HG03432 (cell line): ENCODE data around the gene FIBIN.
"Not testable (repeated sequence)": the region's sequence is repeated elsewhere in the genome, so short reads cannot be mapped to it uniquely, and the experiment has no call there.

ENCODE experiments used
- ATAC-seq: cut with Tn5 transposase; IDR thresholded peaks from one replicate; pipeline ENCODE4 v1.9.1; 2021; ENCODE audit warnings: mild to moderate bottlenecking, moderate library complexity; ENCODE audit not compliant: unreplicated experiment

Gene FIBIN

DNA sequence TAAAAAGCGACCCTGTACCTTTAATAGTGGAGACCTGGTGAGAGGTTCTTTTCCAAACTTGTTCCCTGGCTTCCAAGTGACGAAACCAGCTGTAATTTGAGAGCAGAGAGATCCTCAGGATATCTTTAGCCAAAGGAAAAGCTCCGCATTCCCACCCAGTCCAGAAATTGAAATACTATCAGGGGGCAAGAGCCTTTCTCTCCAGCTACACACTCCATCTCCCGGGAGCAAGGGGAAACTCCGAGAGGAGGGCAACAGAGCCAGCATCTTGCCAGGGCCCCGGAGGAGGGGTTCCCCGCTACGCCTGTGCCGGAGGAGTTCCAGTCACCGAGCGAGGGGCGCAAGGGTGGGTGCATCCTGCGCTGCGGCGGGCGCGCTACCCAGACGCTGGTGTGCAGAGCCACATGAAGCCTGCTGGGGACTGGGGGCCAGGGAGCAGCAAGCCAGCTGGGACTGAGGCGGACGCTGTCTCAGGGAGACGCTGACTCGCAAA, at the start of gene FIBIN:
TSS of gene FIBIN (plus strand) at position 148 of the 493 bp plus-strand sequence. CDS start 415 bp downstream, outside the sequence.
- no peak for ATAC-seq

DNA sequence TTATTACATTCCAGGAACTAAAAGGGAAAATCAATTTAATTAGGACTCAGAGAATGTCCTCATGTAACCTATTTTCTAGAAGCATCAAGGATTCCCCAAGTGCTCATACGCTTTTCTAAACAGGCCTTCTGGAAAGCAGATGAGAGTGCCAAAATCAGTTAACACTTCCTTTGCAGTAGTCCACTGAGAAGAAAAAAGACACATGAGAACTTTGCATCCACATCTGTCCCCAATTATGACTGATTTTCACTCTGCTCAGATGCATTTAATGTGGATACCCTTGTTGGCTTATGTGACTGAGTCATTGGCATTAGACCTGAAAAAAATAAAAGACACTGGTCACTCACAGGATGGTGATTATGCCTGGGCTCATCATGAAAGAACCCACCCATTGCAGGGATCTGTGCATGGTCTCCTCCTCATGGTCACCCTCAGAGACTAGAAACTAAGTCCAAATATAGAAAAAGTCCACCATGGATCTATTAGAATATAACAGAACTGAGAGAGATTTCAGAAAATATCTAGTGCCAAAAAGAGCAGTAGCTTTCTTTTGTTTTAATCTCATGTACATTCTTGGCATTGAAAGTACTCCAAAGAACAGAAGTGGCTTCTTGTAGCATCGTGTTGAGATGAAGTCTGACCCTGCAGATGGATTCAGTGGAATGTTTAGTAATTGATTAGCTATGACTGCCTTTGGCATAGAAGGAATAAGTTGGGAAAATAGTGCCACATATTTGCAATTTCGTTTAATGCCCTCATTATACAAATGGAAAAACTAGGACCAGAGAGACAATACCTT, 48.8 kb upstream of the FIBIN start:
- no peak for ATAC-seq

DNA sequence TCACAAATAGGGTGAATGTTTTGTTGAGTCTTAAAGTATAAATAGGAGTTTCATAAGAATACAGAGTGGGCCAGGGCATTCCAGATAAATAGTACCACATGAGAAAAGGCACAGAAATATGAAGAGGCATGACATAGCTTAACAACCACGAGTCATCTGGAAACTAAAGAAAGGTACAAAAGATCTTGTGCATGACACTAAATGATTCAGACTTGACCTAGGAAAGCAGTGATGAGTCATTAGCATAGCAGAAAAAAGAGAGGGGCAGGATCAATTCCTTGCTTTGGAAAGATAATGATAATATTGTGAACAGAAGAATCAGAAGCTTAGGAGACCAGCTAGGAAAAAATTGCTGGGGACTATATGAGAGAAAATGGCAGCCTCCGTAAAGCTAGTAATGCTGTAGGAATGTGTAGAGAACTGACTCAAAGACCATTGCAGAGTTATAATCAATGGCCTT, 47.6 kb upstream of the FIBIN start:
- no peak for ATAC-seq

- ATAC-seq: no peak
Observed at GRCh38 chr11:26947379-26947844, 46.5 kb upstream of the FIBIN start.

DNA sequence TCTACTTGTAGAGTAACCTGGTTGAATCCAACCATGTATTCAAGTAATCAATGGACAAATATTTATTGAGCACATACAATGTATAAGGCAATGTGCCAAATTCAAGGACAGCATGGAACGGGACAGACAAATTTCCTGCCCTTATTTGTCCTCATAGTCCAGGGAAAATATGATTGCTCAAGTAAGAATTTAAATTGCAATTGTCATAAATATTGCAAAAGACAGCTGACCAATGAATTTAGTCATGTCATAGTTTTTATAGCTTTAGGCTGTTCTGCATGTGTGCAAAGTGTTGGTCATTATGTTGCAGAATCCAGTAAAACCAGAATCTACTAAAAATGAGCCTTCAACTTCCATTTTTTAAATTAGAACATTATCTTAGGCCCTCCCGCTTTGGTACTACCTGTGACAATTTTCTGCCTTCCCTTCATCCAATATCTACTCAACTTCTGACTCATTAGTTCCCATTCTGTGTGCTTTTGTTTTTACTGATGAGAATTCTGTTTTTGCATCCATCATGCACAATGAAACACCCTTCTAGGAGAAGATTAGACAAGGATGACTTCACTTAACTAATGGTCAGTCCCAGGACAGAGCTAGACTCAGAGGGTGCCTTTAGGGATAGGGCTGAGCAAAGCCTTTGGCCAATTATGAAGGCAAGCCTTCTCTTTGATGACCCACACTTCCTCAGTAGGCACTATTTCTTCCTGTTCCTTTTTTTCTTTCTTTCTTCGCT, 45.8 kb upstream of the FIBIN start:
- no peak for ATAC-seq

GRCh38 chr11:26948881-26949280, 45.0 kb upstream of the FIBIN start:
- ATAC-seq: no peak

DNA sequence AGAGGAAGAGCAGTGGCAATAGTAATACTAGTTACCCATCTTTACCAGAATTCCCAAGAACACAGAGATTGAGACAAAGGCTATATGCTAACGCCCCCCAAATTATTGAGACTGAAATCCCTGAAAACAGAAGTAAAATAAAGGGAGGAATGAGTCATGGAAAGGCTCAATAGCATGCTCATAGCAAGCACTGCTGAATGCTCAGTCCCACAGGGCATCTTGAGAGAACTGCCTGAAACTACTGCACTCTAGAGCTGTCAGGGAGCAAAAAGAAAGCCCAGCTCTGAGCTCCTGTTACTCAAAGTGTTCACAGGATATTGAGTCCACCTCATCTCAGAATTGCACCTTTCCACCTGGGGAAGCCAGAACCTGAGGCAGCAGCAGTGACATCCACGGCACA, 44.1 kb upstream of the FIBIN start:
- no peak for ATAC-seq

DNA sequence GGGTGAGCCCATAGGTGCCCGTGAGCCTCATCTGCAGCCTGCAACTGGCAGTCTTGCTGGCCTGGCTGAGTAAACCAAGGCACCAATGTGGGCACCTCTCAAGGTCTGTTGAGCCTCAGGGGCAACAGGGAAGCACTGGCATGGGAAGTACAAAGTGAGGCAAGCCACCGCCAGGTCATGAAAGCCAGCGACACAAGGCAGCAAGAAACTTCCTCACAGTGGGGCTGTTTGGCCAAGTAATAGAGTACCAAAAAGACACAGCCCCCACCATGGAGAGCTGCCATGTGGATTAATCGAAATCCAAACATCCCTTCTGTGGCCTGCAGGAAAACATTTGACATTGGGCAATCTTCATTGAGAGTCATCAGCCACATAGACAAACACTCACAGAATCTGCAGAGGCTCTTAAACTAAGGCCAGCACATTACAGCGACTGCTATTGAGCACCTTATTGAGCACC, 43.6 kb upstream of the FIBIN start:
- ATAC-seq: no peak

DNA sequence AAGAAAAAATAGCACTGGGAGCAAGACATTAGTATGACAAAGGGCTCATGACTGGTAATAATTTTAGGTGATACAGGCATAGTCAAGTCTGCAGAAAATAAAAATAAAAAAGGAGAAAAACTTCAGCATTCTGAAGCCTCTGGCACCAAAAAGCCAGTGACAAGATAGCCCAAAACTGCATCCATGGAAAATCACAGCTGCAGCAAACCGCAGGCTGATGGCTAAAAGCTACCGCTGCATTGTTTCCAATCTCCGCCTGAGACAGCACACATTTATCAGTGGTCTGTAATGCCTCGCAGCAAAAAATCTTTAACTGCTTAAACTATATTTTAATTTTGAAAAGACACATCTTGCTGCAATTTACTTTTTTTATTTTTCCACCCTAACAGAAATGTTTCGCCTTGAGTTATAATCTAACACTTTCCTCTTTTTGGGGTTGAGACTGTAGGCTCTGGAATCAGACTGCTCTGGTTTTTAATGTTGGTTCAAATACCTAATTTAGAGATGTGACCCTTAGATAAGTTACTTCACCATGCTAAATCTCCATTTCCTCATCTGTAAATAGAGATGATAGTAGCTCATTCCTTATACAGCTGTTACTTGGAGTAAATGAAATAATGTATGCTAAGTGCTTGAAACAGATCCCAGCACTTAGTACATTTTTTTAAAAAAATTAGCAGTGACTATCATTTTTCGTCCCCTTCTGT, 42.0 kb upstream of the FIBIN start:
- ATAC-seq: no peak

- ATAC-seq: no peak
Observed at GRCh38 chr11:26953770-26954392, 40.0 kb upstream of the FIBIN start.

GRCh38 chr11:26958005-26958701, 35.8 kb upstream of the FIBIN start:
- ATAC-seq: no peak

- ATAC-seq: no peak
Observed at GRCh38 chr11:26958702-26959049, 35.2 kb upstream of the FIBIN start.

- no peak for ATAC-seq
Observed at GRCh38 chr11:26960281-26960680, 33.6 kb upstream of the FIBIN start.

GRCh38 chr11:26963764-26964163, 30.1 kb upstream of the FIBIN start:
- ATAC-seq: no peak

GRCh38 chr11:26964339-26964738, 29.6 kb upstream of the FIBIN start:
- no peak for ATAC-seq

- not testable (repeated sequence) for ATAC-seq
Observed at GRCh38 chr11:26964847-26965485, 28.9 kb upstream of the FIBIN start.

DNA sequence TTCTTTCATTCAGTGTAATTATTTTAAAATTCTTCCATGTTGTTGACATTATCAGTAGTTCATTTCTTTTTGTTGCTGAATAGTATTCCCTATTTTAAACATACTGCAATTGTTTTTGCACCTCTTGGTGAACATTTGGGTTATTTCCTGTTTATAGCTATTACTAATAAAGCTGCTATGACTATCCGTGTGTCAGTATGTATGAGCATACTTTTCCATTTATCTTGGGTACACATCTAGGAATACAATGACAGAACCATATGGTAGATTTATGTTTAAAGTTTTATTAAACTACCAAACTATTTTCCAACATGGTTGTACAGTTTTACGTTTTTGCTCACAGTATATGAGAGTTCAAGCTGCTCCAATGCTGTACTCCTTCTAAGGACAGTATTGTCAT, 22.0 kb upstream of the FIBIN start:
- ATAC-seq: no peak

DNA sequence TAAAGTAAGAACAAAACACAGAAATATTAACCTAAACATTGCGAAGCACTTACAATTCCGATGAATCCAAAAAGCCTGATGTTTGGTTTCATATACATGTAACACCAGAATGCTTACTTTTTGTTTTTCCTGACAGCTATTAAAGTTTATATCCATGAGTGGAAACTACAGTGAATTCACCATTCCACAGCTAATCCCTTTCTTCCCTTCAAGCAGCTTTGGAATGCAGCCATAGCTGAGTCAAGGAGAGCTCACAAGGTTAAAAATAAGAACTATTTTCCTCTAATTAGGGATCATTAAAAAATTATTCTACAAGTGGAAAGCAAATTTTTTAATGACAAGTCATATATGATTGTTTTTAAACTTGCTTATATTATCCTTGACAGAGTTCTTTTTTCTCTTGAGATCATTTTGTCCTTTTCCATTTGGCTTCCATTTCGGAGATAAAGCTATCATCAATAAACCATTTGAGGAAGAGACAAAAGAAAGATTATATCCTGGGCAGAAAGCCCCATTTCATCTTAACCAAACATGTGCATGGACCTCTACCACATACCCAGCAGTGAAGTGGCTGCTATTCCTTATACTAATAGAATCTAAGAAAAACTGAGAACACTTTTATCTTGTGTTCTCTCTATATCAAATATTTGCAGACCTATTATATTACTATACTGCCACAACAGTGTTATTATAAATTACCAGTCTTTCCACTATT, 19.7 kb upstream of the FIBIN start:
- no peak for ATAC-seq

GRCh38 chr11:26974996-26975395, 18.9 kb upstream of the FIBIN start:
- no peak for ATAC-seq
